Measurements from ENCODE around the gene SLC9A5.
A peak's percentile ranks its signal among the peaks of the same experiment; 100 is the strongest.

SLC9A5 gene

DNA sequence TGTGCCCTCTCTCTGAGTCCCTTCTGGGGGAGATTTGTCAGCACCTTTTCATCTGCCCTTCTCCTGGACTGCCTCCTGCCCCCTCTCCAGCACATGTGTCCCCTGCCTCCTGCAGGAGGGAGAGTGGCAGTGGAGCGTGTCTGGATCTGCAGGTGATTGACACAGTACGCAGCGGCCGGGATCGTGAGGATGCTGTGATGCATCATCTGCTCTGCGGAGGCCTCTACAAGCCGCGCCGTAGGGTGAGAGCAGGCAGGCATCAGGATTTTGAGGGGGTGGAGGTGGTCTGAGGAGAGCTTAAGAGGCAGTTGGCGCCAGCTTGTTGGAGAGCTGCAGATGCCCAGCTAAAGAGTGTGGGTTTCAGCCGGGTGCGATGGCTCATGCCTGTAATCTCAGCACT, 10.9 kb downstream of the SLC9A5 start:
- Histone ChIP-seq H3K9me3 (ENCODE audit: insufficient read depth, low read length) (no peaks in the 10 kb centered on the region), H3K36me3 (ENCODE audit: insufficient read depth, insufficient read length, low read length) (no peaks in the 10 kb centered on the region), H3K4me1 (ENCODE audit: insufficient read depth, insufficient read length) (no peaks in the 10 kb centered on the region), H3K27me3 (ENCODE audit: insufficient read depth, insufficient read length) (no peaks in the 10 kb centered on the region), H3K9ac (ENCODE audit: insufficient read length, low read depth) (no peak overlapping the region), H3K4me3 (ENCODE audit: insufficient read length, low read depth) (no peak overlapping the region)
- TF ChIP-seq SUZ12 (IDR thresholded peaks at IDR 0.05; ENCODE audit: extremely low read depth, insufficient read depth, insufficient read length) (no peak), YY1 (IDR thresholded peaks at IDR 0.05; ENCODE audit: insufficient read depth, insufficient read length) (no peak), ZNF274 (IDR thresholded peaks at IDR 0.05; ENCODE audit: low read depth, low read length) (no peak)
- DNase-seq (ENCODE audit: low read depth, low spot score) = no peak

DNA sequence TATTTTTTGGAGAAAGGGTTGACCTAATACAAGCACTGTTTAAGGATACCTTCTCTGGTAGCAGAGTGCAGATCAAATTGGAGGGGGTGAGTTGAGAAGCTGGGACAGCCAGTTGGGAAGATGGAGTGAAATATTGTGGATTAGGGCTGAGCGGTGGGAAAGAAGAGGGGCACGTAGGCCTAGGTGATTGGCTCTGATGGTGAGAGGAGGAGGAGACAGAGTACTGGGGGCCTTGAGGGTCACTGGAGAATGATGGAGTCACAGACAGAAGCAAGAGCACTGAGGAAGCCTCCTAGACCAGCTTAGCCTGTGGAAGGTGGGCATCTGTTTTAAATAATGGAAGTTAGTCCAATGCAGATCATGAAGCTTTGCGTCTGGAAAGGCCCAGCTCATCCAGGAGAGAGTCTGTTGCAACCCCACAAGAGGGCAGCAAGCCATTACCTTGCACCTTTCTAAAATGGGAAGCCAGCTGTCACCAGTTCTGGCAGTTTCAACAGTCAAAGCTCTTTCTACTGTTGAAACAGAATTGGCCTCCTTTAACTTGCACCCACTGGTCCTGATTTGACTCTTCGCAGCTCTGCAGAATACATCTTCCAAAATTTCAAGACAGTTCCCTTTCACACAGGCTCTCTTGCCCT, 11.8 kb downstream of the SLC9A5 start:
- no peak for DNase-seq (ENCODE audit: low read depth, low spot score)
- TF ChIP-seq ZNF274 (IDR thresholded peaks at IDR 0.05; ENCODE audit: low read depth, low read length) (no peak), SUZ12 (IDR thresholded peaks at IDR 0.05; ENCODE audit: extremely low read depth, insufficient read depth, insufficient read length) (no peak), YY1 (IDR thresholded peaks at IDR 0.05; ENCODE audit: insufficient read depth, insufficient read length) (no peak)
- Histone ChIP-seq H3K4me3 (ENCODE audit: insufficient read length, low read depth) (no peak overlapping the region), H3K4me1 (ENCODE audit: insufficient read depth, insufficient read length) (no peaks in the 10 kb centered on the region), H3K36me3 (ENCODE audit: insufficient read depth, insufficient read length, low read length) (no peaks in the 10 kb centered on the region), H3K9me3 (ENCODE audit: insufficient read depth, low read length) (no peaks in the 10 kb centered on the region), H3K27me3 (ENCODE audit: insufficient read depth, insufficient read length) (no peaks in the 10 kb centered on the region), H3K9ac (ENCODE audit: insufficient read length, low read depth) (peak overlapping the region; percentile 38)

DNA sequence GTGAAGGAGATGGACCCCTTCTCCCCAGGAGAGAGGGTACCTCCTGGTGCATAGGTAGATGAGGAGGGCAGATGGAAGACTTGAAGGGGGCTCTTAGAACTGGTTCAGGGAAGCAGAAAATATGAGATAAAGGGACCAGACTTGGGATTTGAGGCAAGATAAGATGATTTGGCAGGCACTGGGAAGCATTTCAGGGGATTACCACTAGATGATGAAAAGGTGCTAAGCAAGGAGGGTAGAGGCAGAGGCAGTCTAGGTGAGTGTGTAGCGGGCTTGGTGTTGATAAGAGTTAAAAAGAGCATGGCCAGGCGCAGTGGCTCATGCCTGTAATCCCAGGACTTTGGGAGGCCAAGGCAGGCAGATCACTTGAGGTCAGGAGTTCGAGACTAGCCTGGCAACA, 14.4 kb downstream of the SLC9A5 start:
- no peaks in the 10 kb centered on the region for H3K9me3 ChIP-seq (ENCODE audit: insufficient read depth, low read length)
- DNase-seq (ENCODE audit: low read depth, low spot score) = no peak
- TF ChIP-seq ZNF274 (IDR thresholded peaks at IDR 0.05; ENCODE audit: low read depth, low read length) (no peak), SUZ12 (IDR thresholded peaks at IDR 0.05; ENCODE audit: extremely low read depth, insufficient read depth, insufficient read length) (no peak), YY1 (IDR thresholded peaks at IDR 0.05; ENCODE audit: insufficient read depth, insufficient read length) (no peak)

DNA sequence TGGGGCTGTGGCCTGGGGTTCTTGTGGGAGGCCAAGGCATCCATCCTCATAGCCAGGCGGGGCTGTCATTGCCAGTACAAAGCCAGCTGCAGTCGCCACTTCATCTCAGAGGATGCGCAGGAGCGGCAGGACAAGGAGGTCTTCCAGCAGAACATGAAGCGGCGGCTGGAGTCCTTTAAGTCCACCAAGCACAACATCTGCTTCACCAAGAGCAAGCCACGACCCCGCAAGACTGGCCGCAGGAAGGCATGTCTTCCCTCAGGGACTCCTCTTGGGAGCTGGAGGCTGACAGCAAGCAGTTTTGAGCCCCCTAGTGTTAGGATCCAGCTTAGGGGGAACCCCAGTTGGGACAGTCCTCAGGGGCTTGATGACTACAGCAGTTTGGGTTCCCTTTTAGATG, 15.5 kb downstream of the SLC9A5 start:
- DNase-seq (ENCODE audit: low read depth, low spot score) = no peak

More for the DNA sequence above, 14.4 kb downstream of the SLC9A5 start:
- no peaks in the 10 kb centered on the region for H3K4me1 ChIP-seq (ENCODE audit: insufficient read depth, insufficient read length)
- H3K36me3 ChIP-seq (ENCODE audit: insufficient read depth, insufficient read length, low read length) = no peaks in the 10 kb centered on the region
- H3K27me3 ChIP-seq (ENCODE audit: insufficient read depth, insufficient read length) = no peaks in the 10 kb centered on the region
- H3K4me3 ChIP-seq (ENCODE audit: insufficient read length, low read depth) = no peak overlapping the region
- no peak overlapping the region for H3K9ac ChIP-seq (ENCODE audit: insufficient read length, low read depth)

DNA sequence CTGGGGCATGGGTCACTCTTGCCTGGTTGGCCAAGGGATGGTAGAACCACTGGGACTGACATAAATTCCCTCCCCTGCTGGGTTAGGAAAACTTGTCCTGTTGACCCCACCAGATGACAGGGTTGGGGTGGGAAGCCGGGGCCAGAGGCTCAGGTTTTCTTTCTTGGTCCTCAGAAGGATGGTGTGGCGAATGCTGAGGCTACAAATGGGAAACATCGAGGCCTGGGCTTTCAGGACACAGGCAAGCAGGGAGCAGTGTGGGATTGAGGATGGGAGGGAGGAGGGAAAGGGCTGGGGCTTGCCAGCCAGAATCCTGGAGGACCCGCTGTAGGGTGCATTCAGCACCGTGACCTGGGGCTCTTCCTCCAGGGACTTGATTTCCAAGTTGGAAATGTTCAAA, 16.1 kb downstream of the SLC9A5 start:
- DNase-seq (ENCODE audit: low read depth, low spot score) = no peak
- Histone ChIP-seq H3K9ac (ENCODE audit: insufficient read length, low read depth) (no peak overlapping the region), H3K4me1 (ENCODE audit: insufficient read depth, insufficient read length) (no peaks in the 10 kb centered on the region), H3K27me3 (ENCODE audit: insufficient read depth, insufficient read length) (no peaks in the 10 kb centered on the region), H3K36me3 (ENCODE audit: insufficient read depth, insufficient read length, low read length) (no peaks in the 10 kb centered on the region), H3K4me3 (ENCODE audit: insufficient read length, low read depth) (no peak overlapping the region), H3K9me3 (ENCODE audit: insufficient read depth, low read length) (no peaks in the 10 kb centered on the region)
- TF ChIP-seq ZNF274 (IDR thresholded peaks at IDR 0.05; ENCODE audit: low read depth, low read length) (no peak), YY1 (IDR thresholded peaks at IDR 0.05; ENCODE audit: insufficient read depth, insufficient read length) (no peak), SUZ12 (IDR thresholded peaks at IDR 0.05; ENCODE audit: extremely low read depth, insufficient read depth, insufficient read length) (no peak)

More for the DNA sequence above, 15.5 kb downstream of the SLC9A5 start:
- Histone ChIP-seq H3K4me3 (ENCODE audit: insufficient read length, low read depth) (no peak overlapping the region), H3K36me3 (ENCODE audit: insufficient read depth, insufficient read length, low read length) (no peaks in the 10 kb centered on the region), H3K9me3 (ENCODE audit: insufficient read depth, low read length) (no peaks in the 10 kb centered on the region), H3K4me1 (ENCODE audit: insufficient read depth, insufficient read length) (no peaks in the 10 kb centered on the region), H3K9ac (ENCODE audit: insufficient read length, low read depth) (no peak overlapping the region), H3K27me3 (ENCODE audit: insufficient read depth, insufficient read length) (no peaks in the 10 kb centered on the region)
- TF ChIP-seq SUZ12 (IDR thresholded peaks at IDR 0.05; ENCODE audit: extremely low read depth, insufficient read depth, insufficient read length) = no peak
- no peak for TF ChIP-seq YY1 (IDR thresholded peaks at IDR 0.05; ENCODE audit: insufficient read depth, insufficient read length)
- no peak for TF ChIP-seq ZNF274 (IDR thresholded peaks at IDR 0.05; ENCODE audit: low read depth, low read length)

DNA sequence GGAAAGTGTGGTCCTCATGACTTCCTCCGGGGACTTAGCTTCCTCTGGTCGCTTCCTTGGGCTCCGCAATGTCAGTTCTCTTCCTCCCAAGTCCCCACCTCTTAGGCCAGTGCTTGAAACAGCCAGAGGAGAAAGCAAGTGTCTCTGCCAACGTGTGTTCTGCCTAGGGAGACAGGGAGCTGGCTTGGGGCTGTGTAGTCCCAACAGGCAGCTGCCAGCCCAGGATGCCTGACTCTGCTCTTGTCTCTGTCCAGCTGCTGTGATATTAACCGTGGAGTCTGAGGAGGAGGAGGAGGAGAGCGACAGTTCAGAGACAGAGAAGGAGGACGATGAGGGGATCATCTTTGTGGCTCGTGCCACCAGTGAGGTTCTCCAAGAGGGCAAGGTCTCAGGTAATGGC, 17.1 kb downstream of the SLC9A5 start:
- DNase-seq (ENCODE audit: low read depth, low spot score) = no peak
- H3K27me3 ChIP-seq (ENCODE audit: insufficient read depth, insufficient read length) = no peaks in the 10 kb centered on the region
- TF ChIP-seq SUZ12 (IDR thresholded peaks at IDR 0.05; ENCODE audit: extremely low read depth, insufficient read depth, insufficient read length) (no peak), YY1 (IDR thresholded peaks at IDR 0.05; ENCODE audit: insufficient read depth, insufficient read length) (no peak), ZNF274 (IDR thresholded peaks at IDR 0.05; ENCODE audit: low read depth, low read length) (no peak)
- H3K9me3 ChIP-seq (ENCODE audit: insufficient read depth, low read length) = no peaks in the 10 kb centered on the region
- no peak overlapping the region for H3K9ac ChIP-seq (ENCODE audit: insufficient read length, low read depth)
- no peaks in the 10 kb centered on the region for H3K4me1 ChIP-seq (ENCODE audit: insufficient read depth, insufficient read length)
- no peak overlapping the region for H3K4me3 ChIP-seq (ENCODE audit: insufficient read length, low read depth)
- no peaks in the 10 kb centered on the region for H3K36me3 ChIP-seq (ENCODE audit: insufficient read depth, insufficient read length, low read length)

DNA sequence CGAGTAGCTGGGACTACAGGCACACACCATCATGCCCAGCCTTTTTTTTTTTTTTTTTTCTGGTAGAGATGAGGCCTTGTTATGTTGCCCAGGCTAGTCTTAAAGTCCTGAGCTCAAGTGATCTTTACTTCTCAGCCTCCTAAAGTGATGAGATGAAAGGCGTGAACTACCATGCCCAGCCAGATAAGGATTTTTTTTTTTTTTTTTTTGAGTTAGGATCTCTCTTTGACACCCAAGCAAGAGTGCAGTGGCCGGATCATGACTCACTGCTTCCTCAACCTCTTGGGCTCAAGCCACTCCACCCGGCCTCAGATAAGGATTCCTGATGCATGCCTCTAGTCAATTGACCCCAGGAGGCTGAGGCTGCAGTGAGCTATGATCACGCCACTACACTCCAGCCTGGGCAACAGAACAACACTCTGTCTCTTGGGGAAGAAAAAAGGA, 19.4 kb downstream of the SLC9A5 start:
- peaks cover 6% of the 10 kb centered on the region for H3K36me3 ChIP-seq (ENCODE audit: insufficient read depth, insufficient read length, low read length)
- no peak overlapping the region for H3K9ac ChIP-seq (ENCODE audit: insufficient read length, low read depth)
- H3K9me3 ChIP-seq (ENCODE audit: insufficient read depth, low read length) = no peaks in the 10 kb centered on the region
- no peak overlapping the region for H3K4me3 ChIP-seq (ENCODE audit: insufficient read length, low read depth)
- no peak for TF ChIP-seq SUZ12 (IDR thresholded peaks at IDR 0.05; ENCODE audit: extremely low read depth, insufficient read depth, insufficient read length)
- no peak for TF ChIP-seq ZNF274 (IDR thresholded peaks at IDR 0.05; ENCODE audit: low read depth, low read length)
- no peak for TF ChIP-seq YY1 (IDR thresholded peaks at IDR 0.05; ENCODE audit: insufficient read depth, insufficient read length)
- H3K4me1 ChIP-seq (ENCODE audit: insufficient read depth, insufficient read length) = no peaks in the 10 kb centered on the region
- no peaks in the 10 kb centered on the region for H3K27me3 ChIP-seq (ENCODE audit: insufficient read depth, insufficient read length)
- DNase-seq (ENCODE audit: low read depth, low spot score) = no peak
